GM18511 (cell line): ENCODE data around the gene OSBPL10.

Source experiments
- ATAC-seq: cut with Tn5 transposase; IDR thresholded peaks from one replicate; pipeline ENCODE4 v1.9.1; 2021; ENCODE audit warnings: mild to moderate bottlenecking, moderate library complexity; ENCODE audit not compliant: unreplicated experiment

OSBPL10 gene

GRCh38 chr3:31680072-31680870 lies 300.8 kb downstream of the OSBPL10 start:
- no peak for ATAC-seq

GRCh38 chr3:31676556-31676955 lies 304.5 kb downstream of the OSBPL10 start:
- no peak for ATAC-seq

GRCh38 chr3:31673950-31674349 lies 307.1 kb downstream of the OSBPL10 start:
- no peak for ATAC-seq

- ATAC-seq: no peak
Measured at GRCh38 chr3:31671976-31672375, 309.1 kb downstream of the OSBPL10 start.

GRCh38 chr3:31671451-31671850 lies 309.6 kb downstream of the OSBPL10 start:
- ATAC-seq: no peak

GRCh38 chr3:31670722-31671121 lies 310.3 kb downstream of the OSBPL10 start:
- ATAC-seq: no peak

- no peak for ATAC-seq
Measured at GRCh38 chr3:31670136-31670535, 310.9 kb downstream of the OSBPL10 start.

GRCh38 chr3:31668242-31668641 lies 312.8 kb downstream of the OSBPL10 start:
- no peak for ATAC-seq

GRCh38 chr3:31667582-31667981 lies 313.5 kb downstream of the OSBPL10 start:
- no peak for ATAC-seq

GRCh38 chr3:31664031-31664430 lies 317.0 kb downstream of the OSBPL10 start:
- no peak for ATAC-seq

GRCh38 chr3:31661993-31662670 lies 318.9 kb downstream of the OSBPL10 start:
- ATAC-seq: no peak

GRCh38 chr3:31661286-31661685 lies 319.8 kb downstream of the OSBPL10 start:
- no peak for ATAC-seq

- no peak for ATAC-seq
Measured at GRCh38 chr3:31659246-31659645, 321.8 kb downstream of the OSBPL10 start.

GRCh38 chr3:31654998-31655397 lies 326.1 kb downstream of the OSBPL10 start:
- no peak for ATAC-seq

GRCh38 chr3:31653464-31653863 lies 327.6 kb downstream of the OSBPL10 start:
- no peak for ATAC-seq

- no peak for ATAC-seq
Measured at GRCh38 chr3:31652296-31652695, 328.8 kb downstream of the OSBPL10 start.

- no peak for ATAC-seq
Measured at GRCh38 chr3:31648286-31648968, 332.6 kb downstream of the OSBPL10 start.

GRCh38 chr3:31645256-31645655 lies 335.8 kb downstream of the OSBPL10 start:
- no peak for ATAC-seq

GRCh38 chr3:31639828-31640227 lies 341.2 kb downstream of the OSBPL10 start:
- no peak for ATAC-seq

- no peak for ATAC-seq
Measured at GRCh38 chr3:31636694-31637442, 344.2 kb downstream of the OSBPL10 start.

GRCh38 chr3:31636049-31636448 lies 345.0 kb downstream of the OSBPL10 start:
- no peak for ATAC-seq
